Measurements from ENCODE around the gene KAZN. TPM values are rescaled to one million over a fixed set of nuclear protein-coding genes. Genes with fewer than 3 reads are reported as not detected.

KAZN gene
- total and polyA plus RNA-seq, 10 donors = 20.0 to 245 (median 144) TPM

- H3K36me3 ChIP-seq = peaks cover 0 to 19% (median 2%) of the 10 kb centered on the region in 6 donors
- no peak overlapping the region for H3K4me3 ChIP-seq
- WGBS, 5 donors = 81 to 91% (median 91%) methylated on average over 11 to 12 of the region's 12 CpGs
- H3K27me3 ChIP-seq (replicated peaks in 1 of 7) = no peaks in the 10 kb centered on the region
- H3K9me3 ChIP-seq = peaks cover 0 to 11% (median 0%) of the 10 kb centered on the region in 8 donors
- no peak for DNase-seq
- H3K27ac ChIP-seq = peak overlapping the region in 7 of 8 donors; percentile 19 to 74 (median 66)
- intact Hi-C loops (cut with DNase I; ENCODE audit: low total_unique reads) = no loop called here
- H3K4me1 ChIP-seq = peaks cover 3 to 88% (median 63%) of the 10 kb centered on the region in 6 donors
- TF ChIP-seq CTCF (IDR thresholded peaks at IDR 0.05 in 8 of 11, conservative IDR thresholded peaks at IDR 0.05 in 3 of 11) = no peak
- no peak for TF ChIP-seq POLR2A (IDR thresholded peaks at IDR 0.05)
Measured at GRCh38 chr1:14971221-14971620, 372.7 kb downstream of the KAZN start.

GRCh38 chr1:14972107-14972506 is 373.6 kb downstream of the KAZN start:
- TF ChIP-seq POLR2AphosphoS5 (IDR thresholded peaks at IDR 0.05) (peak; percentile 30 to 61 (median 56)), CTCF (IDR thresholded peaks at IDR 0.05 in 8 of 11, conservative IDR thresholded peaks at IDR 0.05 in 3 of 11) (no peak), POLR2A (IDR thresholded peaks at IDR 0.05) (no peak)
- DNase-seq = no peak
- intact Hi-C loops (cut with DNase I; ENCODE audit: low total_unique reads) = no loop called here
- Histone ChIP-seq H3K27me3 (replicated peaks in 1 of 7) (no peaks in the 10 kb centered on the region), H3K4me3 (no peak overlapping the region), H3K27ac (peak overlapping the region in 4 of 8 donors; percentile 51 to 74 (median 70)), H3K36me3 (peaks cover 0 to 22% (median 2%) of the 10 kb centered on the region in 6 donors), H3K4me1 (peaks cover 3 to 97% (median 65%) of the 10 kb centered on the region in 6 donors), H3K9me3 (peaks cover 0 to 11% (median 0%) of the 10 kb centered on the region in 8 donors)
- WGBS, 5 donors = 53 to 75% (median 65%) methylated on average over 7 of the region's 7 CpGs

GRCh38 chr1:14973773-14974172 is 375.3 kb downstream of the KAZN start:
- no peak overlapping the region for H3K4me3 ChIP-seq
- WGBS, 5 donors = 62 to 87% (median 76%) methylated on average over 5 of the region's 5 CpGs

More at GRCh38 chr1:14973773-14974172, 375.3 kb downstream of the KAZN start:
- Histone ChIP-seq H3K27ac (peak overlapping the region in 2 of 8 donors; percentile 33 to 50), H3K36me3 (peaks cover 0 to 20% (median 0%) of the 10 kb centered on the region in 6 donors), H3K27me3 (replicated peaks in 1 of 7) (no peaks in the 10 kb centered on the region), H3K9me3 (peaks cover 0 to 8% (median 0%) of the 10 kb centered on the region in 8 donors), H3K4me1 (peaks cover 3 to 90% (median 57%) of the 10 kb centered on the region in 6 donors)
- TF ChIP-seq CTCF (IDR thresholded peaks at IDR 0.05 in 8 of 11, conservative IDR thresholded peaks at IDR 0.05 in 3 of 11) (no peak), POLR2AphosphoS5 (IDR thresholded peaks at IDR 0.05) (no peak), POLR2A (IDR thresholded peaks at IDR 0.05) (no peak)
- intact Hi-C loops (cut with DNase I; ENCODE audit: low total_unique reads) = no loop called here
- no peak for DNase-seq
